ENCODE measurements around the gene NTRK3.
"Not testable (repeated sequence)": the region's sequence is repeated elsewhere in the genome, so short reads cannot be mapped to it uniquely, and the experiment has no call there.

NTRK3 gene

DNA sequence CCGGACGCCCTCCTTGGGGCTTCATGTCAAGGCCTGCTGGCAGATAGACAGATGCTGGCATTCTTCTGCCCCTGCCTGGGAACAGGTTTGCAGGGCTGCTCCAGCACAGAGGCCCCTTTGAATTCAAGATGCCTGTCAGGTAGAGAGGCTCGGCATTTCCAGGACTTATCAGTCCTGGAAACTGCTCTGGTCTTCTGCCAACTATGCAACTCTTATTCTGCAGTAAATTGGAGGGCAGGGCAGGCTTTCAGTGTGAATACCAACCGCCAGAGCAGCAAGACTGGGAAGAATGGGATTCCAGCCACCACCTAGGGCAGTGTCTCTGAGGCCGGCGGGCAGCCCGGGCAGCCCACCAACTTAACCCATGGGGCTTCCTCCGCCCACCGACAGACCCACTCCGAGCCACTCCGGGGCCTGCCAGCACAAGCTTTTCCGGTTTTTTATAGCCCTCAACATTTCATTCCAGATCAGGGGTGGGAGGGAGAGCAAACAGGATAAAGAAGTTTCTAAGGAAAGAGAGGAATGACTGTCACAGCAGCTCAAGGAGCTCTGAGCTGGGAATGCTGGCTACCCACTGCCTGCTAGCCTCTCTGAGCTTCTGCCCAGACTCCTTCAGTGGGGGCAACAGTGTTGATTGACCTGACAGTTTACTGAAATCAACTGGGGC, 140.9 kb downstream of the NTRK3 start:
- no peak for DNase-seq

DNA sequence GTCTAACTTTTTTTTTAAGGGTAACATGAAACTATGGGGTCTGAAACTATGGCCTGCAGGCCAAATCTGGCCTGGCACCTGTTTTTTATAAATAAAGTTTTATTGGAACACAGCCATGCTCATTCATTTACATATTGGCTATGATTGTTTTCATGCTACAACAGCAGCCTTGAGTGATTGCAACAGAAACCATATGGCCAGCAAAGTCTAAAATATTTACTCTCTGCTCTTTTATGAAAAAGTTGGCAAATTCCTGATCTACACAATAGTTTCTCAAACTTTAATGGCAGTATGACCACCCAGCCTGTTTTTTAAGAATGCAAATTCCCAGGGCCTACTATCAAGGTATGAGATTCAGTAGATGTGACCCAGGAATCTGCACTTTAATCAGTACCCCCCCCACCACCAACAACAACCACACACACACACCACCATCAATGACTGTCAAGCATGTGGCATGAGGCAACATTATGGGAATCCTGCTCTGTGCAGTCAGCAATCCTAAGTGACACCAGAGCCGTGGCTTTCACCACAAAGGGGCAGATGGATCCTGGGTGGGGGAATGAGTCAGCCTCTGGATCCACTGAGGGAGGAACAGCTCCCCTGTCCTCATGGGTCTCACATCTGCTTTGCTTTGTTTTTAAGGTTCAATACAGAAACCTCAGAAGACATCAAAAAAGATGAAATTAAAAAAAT, 142.8 kb downstream of the NTRK3 start:
- no peak for DNase-seq

DNA sequence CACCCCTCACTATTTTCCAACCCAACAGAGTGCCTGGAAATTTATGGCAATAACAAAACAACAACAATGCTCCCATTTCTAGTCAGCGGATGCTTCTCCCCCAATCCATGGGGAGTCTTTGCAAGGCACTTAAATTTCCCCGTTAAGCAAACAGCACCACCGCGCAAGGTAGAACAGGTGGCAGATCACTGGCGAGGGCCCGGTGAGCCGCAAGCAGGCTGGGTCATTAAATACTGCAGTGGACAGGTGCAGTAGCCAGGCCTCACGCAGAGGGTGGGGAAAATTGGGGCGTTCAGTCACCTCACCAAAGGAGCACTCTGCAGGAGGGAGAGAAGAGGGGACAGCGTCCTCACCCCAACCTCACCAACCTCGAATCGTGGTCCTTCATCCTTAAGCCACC, 147.5 kb downstream of the NTRK3 start:
- no peak for DNase-seq

DNA sequence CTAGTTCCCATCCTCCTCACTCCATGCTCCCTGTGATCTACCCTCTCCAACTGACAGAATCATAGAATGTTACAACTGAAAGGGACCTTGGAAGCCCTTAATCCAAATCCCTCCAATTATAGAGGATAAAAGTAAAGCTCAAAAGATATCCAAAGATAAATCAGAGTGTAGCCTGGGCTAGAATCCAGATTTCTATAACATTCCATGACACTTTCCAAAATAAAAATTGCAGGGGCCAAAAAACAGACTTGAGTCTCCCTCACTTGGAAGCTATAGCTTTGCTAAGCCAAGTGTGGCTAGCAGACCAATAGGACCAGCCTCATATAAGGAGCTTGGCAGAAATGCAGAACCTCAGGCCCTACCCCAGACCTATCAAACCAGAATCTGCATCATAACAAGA, 148.1 kb downstream of the NTRK3 start:
- no peak for DNase-seq

DNA sequence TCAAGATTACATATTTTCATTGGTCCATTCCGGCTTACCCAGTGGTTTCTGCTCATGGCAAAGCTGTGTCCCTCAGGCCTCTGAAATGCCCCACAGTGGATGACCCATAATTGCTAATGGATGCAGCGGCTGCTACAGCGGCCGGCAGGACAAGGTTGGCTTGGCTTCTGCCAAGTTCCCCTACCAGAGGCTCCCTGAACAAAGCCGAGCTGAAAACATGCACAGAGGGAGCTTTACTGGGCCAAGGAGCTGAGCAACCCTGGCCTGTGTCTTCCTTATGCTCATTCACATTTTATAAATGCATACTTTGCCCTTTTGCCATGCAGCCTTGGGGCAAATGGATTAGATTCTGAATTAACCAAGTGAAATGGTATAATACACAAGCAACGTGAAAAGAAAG, 150.5 kb downstream of the NTRK3 start:
- DNase-seq = no peak

DNA sequence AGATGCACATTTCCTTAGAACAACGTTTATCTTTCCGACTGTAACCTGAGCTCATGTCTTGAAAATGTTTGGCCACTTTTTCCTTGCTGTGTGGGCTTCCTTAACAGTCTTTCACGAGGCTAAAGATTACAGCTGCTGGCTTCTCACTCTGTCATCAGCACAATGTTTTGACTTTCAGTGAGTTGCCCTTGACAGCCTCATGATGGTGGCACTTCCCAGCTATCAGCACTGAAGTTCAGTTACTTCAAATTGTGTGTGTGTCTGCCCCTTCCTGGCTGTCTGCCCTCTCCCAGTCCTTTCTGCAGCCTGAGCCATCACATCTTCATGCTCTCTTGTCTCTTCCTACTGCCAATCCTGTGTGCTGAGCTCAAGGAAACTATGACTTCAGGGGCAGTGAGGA, 152.2 kb downstream of the NTRK3 start:
- no peak for DNase-seq

DNA sequence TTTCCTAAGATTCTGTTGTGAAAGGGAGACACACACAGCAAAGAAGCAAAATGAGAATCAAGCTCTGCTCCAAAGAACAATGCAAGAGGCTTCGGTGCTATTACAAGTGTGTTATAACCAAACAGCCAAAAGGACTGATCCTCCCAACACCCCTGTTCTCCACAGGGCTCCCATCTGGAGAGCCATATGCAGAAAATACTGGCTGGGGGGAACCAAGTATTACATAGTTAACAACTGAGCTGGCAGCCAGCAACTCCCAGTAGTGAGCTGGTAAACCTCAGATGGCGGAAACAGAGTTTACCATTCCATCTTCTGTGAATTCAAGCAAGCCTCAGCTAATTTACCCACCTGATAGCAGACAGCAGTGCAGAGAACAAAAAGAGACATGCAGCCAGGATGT, 156.4 kb downstream of the NTRK3 start:
- DNase-seq = no peak

DNA sequence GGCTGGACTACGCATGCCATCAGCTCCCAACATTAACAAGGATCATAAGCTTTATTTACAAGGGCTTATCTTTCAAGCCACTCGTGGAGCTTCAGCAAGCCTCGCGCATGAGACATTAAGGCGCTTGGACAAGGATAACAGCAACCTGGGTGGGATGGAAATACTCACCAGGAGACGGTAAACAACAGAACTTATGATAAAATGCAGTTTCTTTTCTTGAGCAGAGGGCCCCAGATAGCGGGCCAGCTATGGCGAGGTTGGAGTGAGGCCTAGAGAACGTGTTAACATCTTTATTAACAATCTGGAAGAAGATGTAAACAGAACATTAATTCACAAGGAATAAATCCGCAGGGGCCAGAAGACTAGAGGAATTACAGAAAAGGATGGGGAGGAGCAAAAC, 158.2 kb downstream of the NTRK3 start:
- DNase-seq = no peak

DNA sequence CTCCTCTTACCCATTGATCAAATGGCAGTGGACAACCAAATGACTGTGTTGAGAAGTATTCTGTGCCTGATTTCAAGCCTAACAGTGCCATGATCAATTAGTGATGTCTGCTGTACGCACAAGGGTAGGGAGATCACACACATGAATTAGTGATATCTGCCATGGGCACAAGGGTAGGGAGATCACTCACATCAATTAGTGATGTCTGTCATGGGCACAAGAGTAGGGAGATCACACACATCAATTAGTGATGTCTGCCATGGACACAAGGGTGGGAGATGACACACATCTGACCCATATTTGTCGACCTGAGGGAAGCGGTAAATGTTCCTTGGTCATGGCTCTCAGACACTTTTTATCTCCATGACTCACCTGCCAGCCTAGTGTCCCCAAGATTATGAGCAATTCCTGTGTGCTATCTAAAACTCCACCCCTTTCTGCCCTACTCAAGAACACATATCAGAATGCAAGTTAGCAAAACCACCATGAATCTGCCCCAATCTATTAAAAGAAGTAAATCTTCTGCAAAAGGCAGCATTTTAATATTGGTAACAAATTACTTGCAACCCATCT, 165.0 kb downstream of the NTRK3 start:
- DNase-seq = no peak

DNA sequence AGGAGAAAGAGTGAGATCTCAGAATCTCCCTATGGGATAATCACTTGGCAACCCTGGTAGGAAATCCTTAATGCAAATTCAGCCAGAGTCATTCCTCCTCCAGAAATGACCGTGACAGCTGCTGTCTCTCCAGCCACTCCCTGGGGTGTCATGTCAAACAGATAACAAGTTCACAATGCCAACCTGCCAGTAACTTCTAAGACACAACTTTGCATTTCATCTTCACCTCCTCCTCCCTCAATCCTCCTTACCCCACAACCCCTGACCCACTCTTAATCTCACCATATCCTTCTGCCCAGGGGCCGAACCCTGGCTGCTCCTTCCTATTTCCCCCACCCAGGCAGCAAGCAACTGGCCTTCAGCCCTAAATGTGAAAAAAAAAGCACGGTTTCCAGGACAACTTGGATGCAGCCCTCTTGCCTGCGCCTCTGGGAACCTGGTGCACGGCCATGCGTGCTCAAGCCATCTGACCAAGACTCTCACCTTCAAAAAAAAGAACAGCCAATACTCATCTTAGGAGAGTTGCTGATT, 166.0 kb downstream of the NTRK3 start:
- DNase-seq = no peak

DNA sequence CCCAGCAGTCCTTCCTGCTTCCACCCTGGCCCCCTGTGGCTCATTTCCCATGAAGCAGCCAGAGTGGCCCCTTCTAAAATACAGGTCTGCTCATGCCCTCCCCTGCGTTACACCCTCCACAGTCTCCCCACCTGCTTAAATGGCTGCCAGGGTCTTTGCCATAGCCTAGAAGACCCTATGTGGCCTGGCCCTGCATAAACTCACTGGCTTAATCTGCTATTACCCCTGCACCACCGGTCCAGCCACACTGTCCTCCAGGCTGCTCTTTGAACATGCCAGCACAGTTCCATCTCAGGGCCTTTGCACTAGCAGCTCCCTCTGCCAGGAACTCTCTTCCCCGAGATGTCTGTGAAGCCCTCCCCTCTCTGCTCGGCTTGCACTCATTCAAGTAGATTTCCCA, 166.8 kb downstream of the NTRK3 start:
- no peak for DNase-seq

DNA sequence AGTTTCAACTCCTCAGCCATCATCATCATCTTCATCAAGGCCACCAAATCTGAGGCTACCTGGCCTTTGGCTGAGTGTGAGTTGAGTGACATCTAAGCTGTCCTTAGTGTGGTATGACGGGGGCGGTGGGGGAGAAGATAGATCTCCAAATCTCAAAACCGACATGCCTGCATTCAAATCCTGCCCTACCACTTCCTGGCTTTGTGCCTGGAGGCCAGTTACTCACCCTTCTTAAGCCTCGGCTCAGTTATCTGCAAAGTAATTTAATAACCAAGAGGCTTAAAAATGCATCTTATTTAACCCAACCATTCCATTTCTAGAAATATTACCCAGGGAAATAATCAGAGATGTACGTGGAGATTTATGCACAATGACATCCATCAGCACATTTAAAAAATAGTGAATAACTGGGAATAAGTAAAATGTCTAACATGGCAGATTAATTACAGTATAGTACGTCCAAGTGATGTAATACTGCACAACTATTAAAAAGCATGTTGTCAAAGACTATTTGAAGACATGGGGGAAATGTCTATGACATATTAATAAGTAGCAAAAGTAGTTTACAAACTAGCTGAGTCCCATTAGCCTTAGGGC, 167.4 kb downstream of the NTRK3 start:
- DNase-seq = no peak

DNA sequence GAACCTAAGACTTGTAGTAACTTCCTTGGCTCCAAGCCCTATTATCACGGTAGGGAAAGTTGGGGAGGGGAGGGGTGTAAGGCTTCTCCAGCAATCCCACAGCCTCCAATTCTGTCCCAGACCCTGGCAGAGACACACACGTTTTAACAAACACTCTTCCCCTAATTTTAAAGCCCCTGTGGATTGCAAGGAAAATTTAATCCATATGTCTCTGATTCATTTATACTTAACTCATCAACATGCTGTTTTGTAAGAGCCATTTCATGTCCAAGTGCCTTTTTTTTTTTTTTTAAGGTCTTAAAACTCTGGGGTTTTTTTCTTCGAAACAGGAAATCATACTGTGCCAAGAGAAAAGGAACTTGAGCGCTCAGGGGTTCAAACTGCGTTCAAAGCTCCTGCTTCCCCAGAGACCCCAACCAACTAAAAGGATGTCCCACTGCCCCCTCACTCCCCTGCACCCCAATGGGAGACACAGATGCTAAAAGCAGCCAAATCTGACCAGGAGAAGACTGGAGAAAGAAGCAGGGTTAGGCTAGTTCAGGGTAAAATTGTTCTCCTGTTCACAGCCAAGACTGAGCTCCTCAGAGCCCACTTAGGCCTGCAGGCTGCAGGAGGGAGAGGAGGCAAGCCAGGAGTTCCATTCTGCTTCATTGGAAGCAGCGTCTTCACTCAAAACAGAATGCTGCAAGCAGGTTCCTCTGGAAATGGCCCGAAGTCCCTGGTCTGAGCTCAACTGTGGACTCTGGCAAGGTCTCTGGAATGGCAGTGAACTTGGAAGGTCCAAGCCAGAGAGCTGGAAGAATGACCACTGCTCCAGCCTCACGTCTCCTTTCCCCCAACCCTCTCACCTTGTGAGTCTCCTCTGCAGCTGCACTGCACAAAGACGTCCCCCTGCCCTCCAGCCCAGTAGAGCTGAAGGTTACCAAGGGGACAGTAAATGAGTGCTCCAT, 172.5 kb downstream of the NTRK3 start:
- DNase-seq = no peak

DNA sequence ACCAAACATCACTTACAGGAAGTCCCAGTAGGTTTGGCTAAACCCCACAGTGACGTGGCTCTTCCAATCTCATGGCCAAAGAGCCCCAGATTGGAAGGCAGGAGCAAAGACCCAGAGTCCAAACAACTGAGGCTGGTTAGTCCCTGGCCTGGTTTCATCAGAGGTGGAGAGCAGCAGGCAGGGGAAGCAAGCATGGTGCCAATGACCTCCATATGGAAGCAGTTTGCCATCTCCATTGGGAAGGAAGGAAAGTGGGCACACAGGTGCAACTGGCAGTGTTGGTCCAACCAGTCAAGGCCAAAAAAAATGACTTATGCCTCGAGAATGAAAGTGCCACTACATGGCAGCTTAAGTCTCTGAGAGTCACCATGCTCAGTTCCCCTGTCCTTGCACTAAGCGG, 175.9 kb downstream of the NTRK3 start:
- no peak for DNase-seq

DNA sequence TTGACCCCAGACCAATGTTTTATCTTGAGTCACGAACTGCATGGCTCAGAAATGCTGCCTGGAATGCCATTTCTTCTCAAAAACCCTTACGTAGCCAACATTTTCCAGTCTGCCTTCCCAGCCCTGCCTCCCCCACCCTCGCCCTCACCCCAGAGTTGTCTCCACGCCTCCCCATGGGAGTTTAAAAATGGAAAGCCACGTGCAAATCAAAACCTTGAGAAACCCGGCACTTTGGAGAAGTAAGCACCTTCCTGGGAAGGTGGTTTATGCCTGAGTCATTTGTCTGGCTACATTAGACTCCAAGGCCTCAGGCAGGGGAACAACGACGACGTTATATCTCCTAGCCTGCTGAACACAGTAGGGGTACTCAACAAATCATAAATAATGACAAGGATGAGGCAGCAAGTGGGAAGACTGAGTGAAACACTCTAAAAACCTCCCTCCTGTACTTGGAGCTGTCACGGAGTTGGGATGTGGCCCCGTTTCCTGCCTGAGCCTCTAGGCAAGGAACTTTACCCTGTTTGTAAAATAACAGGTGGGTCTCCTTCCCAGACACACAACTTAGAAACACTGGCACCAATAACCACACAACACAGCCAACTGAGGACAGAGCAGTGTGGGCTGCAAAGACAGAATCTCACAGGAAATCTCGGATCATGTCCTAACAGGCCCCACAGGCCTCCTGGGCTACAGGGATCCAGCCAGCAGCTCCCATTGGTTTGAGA, 179.1 kb downstream of the NTRK3 start:
- no peak for DNase-seq

DNA sequence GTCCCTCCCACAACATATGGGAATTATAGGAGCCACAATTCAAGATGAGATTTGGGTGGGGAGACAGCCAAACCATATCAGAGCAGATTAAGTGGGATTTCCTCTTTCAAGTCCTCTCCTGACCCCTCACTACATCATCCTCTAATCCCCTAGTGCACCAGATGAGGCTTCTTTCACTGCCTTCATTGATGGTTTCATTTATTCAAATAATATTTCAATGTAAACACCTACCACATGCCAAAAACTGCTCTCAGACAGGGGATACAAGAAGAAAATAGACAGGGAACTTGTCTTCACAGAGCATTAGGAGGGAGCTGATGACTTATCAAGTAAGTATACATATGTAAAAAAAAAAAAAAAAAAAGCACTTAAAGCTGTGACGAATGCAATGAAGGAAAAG, 180.2 kb downstream of the NTRK3 start:
- no peak for DNase-seq

DNA sequence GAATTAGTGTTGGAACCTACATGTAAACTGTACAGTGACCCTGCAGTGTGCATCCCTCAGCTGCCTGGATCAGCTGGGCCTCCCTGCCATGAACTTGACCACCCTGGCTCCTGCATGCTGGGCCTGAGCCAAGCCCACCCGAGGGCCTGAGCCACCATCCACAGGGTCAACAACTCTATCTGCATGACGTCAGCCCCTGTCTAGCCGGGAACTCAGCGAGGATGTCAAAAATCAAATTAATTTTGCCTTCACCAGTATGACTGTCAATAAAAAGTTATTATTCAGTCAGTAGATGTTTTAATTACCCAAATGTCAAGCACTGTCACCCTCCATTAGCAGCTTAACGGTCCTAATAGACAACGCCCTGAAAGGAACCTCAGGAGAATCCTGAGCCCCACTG, 181.4 kb downstream of the NTRK3 start:
- DNase-seq = no peak

DNA sequence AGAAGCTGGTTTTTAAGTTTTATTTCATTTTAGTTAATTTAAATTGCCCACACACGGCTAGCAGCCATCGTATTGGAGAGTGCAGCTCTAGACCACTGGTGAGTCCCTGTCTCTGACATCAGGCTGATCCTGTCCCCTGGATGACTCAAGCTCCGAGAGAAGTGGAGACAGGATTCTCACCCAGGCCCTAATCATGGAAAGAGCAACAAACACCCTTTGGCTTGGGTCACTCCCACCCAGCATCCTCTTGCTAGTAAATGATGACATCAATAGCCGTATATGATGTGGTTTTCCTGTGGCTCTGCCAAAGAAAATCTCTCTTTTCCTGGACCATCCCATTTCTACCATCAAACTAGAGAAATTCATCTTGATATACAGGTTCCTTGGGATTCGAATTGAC, 182.2 kb downstream of the NTRK3 start:
- DNase-seq = no peak

DNA sequence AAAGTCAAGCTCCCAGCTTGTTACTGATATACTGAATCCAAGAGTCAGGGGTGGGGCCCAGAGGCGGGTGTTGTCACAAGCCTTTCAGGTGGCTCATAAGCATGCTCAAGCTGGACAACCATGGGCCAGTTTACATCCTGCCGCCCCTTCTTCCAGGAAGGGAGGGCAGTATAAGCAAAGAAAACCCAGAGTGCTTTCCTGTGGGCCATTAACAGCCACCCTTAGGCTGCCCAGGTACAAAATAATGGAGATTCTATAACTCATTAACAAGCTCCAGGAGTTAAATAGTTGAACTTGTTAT, 183.2 kb downstream of the NTRK3 start:
- no peak for DNase-seq

DNA sequence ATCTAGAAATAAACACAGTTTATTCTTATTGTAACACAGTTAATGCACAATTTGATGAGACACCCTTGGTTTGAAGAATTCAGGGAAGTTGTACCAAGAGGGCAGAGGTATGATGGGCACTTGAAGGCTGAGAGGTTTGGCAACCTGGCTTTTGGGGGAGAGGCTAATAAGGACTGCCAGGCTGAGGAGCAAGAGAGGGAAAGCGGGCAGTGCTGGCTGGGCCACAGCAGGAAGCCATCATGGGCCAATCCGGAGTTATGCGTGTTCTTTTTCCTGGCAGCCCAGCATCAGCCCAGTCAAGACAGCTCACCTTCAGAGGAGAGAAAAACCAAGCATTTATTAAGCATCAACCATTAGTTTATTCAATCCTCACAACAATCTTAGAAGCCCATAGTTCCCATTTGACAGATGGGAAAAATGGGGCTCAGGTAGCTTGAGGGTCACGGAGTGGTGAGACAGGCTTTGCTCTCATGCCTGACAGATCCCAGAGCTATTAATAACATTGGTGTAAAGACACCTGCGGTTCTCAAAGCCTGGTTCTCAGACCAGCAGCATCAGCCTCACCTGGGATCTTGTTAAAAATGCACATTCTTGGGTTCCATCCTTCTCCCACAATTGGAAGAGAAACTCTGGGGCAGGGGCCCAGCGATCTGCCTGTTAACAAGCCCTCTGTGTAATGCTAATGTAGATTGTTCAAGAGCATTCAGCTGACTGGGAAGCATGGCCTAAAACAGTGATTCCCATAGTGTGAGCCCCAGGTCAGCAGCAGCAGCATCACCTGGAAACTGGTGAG, 183.7 kb downstream of the NTRK3 start:
- no peak for DNase-seq

DNA sequence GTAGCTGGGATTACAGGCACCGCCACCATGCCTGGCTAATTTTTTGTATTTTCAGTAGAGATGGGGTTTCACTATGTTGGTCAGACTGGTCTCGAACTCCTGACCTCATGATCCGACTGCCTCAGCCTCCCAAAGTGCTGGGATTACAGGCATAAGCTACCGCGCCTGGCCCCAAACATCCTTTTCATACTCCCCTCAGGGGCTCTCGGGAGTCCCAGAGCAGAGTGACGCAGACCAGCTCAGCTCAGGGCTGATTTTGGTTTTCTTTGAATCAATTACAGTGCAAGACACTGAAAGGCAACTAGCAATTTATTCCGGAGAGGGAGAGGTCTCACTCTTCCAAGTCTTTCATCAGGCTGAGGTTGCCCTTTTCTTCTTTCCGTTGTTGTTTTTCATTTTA, 184.4 kb downstream of the NTRK3 start:
- not testable (repeated sequence) for DNase-seq

Data from stimulated activated CD4-positive, alpha-beta T cell treated with anti-CD3 and anti-CD28 coated beads, Interleukin-4, amount 100 ng/mL, for 4 hours (primary cell).